HG03575 (cell line): ENCODE data around the gene PHACTR1.

Experiments used
- ATAC-seq: cut with Tn5 transposase; IDR thresholded peaks from one replicate; pipeline ENCODE4 v1.9.1; 2021; ENCODE audit not compliant: unreplicated experiment, insufficient number of reproducible peaks, low FRiP score; ENCODE audit errors: extremely low read depth

PHACTR1 gene

DNA sequence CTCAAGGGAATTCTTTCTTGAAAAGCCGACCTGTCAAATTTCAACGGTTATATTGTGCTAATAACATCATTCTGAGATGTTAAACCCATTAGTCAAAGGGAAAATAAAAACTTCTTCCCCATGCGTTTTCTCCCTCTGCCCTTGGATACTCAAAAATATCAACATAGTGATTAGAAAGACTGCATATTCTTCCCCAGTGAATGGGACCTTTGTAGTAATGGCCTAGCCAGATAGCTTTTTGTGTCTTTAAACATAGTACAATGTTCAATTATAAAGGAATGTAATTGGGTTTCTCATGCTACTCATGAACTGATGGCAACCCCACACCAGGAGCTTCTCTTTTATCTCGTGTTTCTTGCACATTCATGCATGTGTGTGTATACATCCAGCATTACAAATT lies 69.4 kb downstream of the PHACTR1 start:
- no peak for ATAC-seq

DNA sequence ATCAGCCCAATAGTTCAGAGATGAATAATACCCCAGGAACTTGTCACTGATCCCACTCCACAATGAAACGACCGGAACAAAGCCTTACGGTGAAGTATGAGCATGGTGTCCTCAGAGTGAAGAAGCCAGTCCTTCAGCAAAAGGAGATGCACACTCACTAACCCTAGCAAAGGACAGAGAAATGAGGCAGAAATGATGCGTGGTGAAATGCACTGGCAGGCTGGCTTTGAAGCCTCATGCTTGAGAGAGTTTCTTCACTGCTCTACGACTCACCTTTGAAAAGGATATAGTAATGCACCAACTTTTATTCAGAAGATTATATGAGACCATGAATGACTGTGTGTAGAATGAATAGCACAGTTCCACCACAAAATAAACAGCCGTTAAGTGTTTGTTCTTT lies 74.8 kb downstream of the PHACTR1 start:
- ATAC-seq: no peak

DNA sequence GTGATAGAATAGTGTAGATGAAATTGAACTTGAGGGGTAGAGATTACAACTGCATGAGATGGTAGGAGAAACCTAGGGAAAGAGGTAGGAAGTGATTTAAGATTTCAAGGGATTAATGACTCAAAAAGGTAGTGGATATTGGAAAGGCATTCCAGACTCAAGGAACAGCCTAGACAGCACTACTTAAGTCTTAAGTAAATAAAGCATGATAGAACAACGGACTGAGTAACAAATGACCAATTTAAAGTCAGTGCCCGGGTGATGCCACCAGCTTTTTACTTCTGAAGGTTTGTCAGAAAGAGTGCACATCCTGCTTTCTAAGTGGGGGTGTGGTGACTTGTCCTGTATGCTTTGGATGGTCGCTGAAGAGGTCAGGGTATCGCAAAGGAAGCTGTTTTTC lies 81.8 kb downstream of the PHACTR1 start:
- ATAC-seq: no peak

DNA sequence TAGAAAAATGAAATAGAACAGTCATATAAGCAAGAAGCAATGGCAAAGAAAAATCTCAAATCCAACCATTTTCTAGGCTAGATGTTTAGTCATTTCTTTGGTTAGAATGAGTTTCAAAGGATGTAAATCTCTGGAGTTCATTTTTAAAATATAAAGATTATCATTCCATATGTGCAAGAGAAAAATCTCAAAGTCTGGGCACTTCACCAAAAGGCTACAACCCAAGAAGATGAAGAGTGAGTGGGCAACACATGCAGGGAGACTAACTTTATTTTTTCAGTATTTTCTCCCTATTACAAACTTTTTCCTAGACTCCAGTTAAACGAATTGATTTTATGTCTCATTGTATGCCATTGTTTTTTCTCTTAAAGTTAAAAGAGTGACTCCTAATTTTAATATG lies 83.6 kb downstream of the PHACTR1 start:
- ATAC-seq: no peak

DNA sequence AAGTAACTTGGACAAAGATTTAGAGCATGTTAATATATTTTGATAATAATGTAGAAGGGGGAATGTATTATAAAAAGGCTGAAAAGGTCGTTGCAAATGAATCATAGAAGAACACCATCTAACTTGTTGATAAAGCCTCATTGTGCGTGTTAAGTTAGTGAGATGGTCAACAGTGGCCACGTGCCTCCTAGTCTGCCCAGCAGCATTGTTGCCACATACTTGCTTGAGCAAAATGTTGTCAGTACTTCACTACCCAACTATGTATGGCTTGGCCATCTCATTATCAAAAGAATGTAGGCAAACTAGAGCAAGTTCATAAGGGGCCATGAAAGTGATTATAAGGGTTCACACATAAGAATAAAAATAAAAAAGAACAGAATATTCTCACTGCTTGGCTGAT lies 84.6 kb downstream of the PHACTR1 start:
- no peak for ATAC-seq

DNA sequence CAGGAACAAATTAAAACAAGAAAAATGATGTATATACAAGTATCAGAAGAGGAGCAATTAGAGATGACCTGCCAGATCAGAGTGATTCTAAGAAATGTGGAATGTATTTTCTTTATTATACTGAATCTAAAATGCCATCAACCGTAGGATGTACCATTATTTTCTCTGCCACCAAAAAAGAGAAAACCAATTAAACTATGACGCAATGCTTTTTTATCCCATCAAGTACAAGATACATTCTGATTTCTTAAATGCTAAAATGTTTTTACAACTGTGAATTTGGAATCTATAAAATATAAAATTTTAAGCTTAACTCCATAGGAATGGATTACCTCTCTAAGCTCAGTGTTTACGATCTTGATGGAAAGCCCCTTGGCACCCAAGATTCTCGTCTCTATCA lies 85.9 kb downstream of the PHACTR1 start:
- no peak for ATAC-seq

DNA sequence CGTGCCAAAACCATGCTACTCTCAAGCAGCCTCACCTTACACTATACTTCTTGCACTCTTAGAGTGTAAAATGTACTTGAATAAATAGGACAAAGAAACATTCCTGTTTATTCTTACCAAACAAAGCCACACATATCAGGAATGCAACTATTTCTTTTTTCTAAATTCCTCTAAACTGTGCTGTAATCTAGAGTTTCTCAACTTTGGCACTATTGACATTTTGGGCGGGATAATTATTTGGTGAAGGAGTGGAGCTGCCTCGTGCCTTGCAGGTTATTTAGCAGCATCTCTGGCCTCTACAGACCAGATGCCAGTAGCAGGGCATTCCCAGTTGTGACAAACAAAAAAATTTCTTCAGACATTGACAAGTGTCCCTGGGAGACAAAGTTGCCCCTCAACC lies 86.9 kb downstream of the PHACTR1 start:
- no peak for ATAC-seq

DNA sequence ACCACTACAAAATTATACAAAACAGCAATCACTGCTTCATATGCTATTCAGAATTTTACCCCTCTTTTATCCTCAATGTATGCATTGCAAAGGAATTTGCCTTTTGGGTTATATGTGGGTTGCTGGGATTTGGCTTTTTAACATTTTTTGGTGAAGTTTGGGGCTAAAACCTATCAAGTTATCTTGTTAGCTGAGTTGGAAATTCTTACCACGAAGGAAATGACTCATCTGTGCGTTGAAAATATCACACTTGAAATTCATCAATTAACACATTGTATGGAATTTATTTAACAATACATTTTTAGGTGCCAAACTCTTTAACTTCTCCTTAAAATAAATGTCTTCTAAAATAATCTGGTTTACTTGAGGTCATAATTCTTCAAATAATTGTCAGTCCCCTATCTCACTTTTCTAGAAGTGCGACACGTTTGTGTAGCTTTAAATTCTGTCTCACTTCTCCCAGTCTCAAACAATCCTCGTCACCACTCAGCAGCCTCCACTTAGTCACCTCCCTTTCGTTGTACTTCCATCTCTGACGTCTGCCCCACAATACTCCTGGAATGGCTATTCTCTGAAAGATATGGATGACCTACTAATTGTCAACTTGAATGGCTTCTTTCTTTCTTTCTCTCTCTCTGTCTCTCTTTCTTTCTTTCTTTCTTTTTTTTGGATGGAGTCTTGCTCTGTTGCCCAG lies 88.5 kb downstream of the PHACTR1 start:
- no peak for ATAC-seq

DNA sequence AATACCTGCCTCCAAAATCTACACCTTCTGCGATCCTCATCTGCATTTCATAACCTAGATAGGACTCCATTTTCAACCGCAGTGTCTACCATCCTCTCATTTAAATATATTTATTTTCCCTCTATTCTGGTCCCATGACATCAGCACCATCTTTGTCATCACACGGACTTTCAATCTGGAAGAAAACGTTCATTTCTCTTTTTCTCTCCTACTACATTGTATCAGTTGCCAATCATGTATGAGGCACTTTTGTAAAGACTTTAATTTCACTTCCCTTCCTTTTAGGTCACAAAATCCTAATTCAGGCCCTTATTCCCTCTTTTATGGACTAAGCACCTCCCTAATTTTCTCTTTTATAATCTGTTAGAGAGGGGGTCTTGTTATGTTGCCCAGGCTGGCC lies 89.6 kb downstream of the PHACTR1 start:
- ATAC-seq: no peak

DNA sequence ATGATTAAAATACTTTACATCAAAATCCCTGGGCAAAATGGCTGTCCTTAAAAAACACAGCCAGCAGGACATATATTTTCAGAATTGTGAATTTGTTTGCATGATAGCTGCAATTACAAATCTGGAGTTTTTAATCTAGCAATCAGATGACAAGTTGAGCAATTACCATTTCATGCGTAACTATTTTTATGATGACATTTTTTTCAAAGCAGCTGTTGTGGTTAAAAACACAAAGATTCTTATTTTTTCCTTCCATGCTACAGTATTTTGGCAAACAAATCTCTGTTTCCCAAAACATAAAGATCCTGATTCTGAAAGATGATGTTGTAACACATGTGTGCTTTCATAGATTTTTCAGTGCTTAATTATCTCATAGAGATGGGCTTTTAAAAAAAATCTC lies 90.2 kb downstream of the PHACTR1 start:
- ATAC-seq: no peak

DNA sequence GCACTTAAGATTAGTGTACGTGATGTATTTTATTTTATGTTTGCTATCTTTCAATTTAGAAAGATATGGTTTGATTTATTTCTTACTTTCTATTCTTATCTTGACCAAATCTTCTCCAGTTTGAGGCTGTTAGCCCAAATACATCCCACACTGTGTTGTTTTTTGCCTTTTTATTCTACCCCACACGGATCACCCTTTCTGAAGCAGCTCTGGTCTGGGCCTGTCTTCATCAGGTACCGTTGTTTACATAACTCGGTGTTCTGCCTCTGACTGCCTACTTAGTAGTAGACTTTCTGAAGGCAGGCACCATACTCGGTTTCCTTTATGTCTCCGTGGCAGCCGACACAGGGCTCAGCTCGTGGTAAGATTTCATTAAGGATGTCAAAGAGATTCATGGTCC lies 95.0 kb downstream of the PHACTR1 start:
- no peak for ATAC-seq

DNA sequence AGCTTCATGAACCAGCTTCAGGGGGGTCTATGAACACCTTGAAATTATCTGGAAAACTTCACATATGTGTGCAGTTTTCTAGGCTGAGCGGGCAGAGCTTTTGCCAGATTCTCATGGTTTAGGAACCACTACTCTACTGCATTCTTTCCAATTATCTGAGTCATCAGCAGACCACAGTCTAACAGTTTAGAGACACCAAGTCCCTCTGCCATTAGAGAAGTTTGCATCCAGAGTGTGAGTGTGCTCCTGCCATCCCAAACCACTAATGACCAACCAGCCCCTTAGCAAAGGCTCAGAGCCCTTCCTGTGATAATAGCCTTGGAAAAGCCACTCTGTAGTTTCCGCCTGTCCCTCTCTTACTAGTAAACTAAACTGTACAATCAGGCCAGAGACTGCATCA lies 96.8 kb downstream of the PHACTR1 start:
- ATAC-seq: no peak

DNA sequence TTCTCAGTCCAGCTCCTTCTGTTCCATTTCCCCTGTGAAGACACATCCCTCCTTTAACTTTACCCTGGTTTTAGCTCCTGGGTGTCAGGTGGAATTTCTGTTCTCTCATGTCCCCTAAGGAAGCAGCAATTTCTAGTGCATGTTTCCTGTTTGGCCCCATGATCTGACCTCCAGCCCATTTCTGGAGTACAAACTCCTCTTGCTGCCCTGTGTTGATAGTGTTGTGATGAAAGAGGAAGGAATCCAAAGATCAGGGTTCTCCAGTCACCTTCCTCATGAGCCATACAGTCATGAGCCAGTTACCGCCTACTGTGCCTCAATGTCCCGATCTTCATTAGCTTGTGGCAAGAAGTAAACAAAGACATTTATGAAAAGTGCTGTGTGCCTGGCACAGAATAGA lies 97.4 kb downstream of the PHACTR1 start:
- no peak for ATAC-seq

DNA sequence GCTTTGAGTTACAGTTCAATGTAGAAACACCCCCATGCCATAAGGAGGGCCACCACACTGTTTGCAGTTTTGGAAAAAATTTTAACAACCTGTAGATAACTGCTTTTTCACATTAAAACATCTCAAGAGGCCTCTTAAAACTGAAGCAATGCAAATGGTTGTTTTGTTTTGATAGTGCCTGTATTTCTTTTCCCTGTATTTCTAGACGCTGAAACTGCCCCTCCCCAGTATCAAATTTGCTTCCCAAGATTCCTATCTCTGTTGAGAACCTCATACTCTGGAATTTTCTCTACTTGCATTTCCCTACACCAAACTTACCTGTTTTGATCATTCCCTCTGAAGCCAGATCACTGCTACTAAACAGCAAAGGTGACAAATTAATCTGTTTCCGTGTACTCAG lies 98.5 kb downstream of the PHACTR1 start:
- ATAC-seq: no peak

DNA sequence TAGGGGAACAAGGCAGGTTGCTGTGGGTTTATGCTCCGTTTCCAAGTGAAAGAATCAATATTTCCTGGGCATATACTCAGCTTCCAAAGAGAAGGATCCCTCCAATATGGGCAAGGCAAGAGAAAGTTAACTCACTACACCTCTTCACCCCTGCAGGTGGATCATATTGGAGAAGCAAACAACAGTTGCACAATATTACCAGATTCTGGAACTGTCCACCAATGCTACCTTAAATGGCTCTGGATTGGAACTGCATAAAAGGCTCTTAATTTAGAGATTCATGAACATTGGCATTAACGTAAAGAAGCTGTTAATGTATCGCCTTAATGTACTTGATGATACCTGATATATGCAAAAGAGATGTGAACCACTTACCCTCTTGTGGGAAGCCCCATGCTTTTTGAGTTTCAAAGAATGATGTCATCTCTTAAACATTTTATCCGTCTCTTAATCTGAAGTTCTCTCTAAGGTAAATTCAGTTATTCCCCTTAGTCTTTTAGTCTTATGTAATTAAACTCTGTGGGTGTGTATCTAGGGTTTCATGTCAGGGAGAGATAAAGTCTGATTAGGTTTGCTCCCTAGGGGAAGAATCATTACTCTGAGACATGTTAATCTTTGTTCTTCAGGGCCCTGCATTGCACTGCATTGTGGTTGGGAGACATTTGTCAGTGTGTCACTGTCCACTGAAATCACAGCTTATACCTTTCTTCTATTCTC lies 99.5 kb downstream of the PHACTR1 start:
- ATAC-seq: no peak

DNA sequence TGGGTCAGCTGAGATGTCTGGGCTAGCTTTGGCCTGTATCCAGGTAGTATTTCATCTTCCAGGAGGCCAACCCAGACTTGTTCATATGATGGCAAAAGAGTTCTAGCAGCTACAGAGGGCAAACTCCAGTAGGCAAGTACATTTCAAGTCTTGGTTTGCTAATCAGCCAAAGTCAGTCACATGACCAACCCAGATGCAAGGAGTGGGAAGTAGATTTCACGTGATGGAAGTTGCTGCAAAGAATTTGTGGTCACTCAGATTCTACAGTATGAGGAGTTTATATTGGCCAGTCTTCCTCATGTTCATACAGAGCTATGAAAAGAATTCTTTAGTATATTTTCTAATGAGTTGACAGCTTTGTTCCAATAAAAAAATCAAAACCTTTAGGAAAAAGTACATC lies 101.8 kb downstream of the PHACTR1 start:
- no peak for ATAC-seq

DNA sequence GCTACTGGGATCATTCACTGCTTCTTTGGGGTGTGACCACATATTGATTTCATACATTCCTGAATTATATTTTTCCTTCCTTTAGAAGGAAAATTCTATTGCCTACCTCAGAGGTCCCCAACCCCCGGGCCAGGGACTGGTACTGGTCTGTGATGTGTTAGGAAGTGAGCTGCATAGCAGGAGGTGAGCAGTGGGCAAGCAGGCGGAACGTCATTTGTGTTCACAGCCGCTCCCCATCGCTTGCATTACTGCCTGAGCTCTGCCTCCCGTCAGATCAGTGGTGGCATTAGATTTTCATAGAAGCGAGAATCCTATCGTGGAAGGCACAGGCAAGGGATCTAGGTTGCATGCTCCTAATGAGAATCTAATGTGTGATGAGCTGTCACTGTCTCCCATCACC lies 107.3 kb downstream of the PHACTR1 start:
- no peak for ATAC-seq

DNA sequence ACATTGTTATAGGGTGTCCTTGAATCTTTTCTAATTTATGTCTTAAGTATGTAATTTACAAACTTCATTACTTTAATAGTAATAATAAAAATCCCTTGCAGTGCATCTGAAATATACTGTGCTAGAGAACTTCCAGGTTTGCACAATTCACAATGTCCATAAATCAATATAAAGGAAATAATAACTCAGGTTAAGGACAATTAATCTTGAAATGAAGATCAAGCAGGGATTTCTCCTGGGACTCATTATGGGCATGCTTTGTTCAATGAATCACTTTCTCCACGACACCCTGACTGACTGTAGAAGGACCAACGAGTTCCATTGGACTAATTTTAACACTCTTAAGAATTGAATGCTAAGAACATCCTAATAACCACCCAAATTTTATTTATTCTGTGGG lies 110.0 kb downstream of the PHACTR1 start:
- ATAC-seq: no peak

DNA sequence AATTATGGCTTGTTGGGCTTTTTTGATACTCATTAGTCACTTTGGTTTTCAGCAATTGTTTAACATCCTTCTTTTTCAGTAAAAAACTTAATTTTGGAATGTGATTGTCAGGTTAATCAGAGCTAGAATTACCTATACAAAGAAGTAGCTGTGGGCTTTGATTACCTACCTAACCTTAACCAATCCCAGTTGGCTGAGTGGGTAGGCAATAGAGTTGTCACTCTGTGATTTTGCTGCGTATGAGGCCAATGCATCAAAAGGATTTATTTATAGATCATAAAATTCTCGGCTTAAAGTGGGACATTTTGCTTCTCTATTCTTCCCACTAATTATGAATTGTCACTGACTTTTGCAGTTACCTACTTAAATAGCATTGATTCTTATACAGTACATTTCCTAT lies 111.4 kb downstream of the PHACTR1 start:
- ATAC-seq: no peak

DNA sequence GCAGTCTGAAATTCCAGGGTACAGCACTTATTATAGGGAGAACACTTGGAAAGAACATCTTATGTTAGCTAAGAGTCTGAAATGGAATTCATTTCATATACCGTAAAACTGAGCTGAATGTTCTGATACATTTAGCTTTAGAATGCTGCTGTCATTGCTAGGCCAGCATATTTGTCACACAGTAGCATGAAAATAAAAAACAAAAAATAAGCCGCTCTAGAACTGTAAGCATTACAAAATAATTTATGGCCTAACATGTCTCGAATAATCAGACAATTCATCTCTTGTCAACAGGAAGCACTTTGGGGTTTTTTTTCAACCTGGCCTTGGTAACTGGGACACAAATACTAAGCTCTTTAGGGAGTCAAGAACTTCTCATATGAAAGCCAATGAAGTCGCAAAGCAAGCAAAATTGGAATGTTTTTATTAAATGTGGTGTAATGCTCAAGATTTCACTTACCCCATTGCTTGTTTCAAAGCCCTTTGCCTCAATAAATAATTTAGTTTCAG lies 115.7 kb downstream of the PHACTR1 start:
- ATAC-seq: no peak

DNA sequence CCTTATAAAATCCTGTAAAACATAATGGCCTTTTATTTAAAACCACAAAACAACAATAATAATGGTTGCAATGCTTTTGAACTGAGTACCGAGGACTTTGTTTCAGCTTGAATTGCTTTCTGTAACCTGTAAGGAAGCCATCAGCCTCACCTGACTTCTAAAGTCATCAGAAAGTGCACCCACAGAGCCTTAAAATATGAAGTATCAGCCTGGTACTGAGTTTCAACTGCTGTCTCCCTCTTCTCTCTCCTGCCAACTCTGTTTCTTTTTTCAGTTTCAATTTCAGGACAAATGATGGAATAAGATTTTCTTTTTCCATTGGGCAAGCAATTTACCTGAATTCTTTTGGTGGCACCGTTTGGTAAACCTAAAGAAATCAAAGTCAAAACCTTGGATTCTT lies 119.4 kb downstream of the PHACTR1 start:
- no peak for ATAC-seq
